NCI-H1417 treated with DMSO at 0.1 percent for 48 hours (cell line): ENCODE results near the gene CSH2.
"Not testable (repeated sequence)": the region's sequence is repeated elsewhere in the genome, so short reads cannot be mapped to it uniquely, and the experiment has no call there.

Experiments used
- DNase-seq: peaks from one replicate; lab custom pipeline; 2025; lab: John Stamatoyannopoulos, UW

Gene CSH2

DNA sequence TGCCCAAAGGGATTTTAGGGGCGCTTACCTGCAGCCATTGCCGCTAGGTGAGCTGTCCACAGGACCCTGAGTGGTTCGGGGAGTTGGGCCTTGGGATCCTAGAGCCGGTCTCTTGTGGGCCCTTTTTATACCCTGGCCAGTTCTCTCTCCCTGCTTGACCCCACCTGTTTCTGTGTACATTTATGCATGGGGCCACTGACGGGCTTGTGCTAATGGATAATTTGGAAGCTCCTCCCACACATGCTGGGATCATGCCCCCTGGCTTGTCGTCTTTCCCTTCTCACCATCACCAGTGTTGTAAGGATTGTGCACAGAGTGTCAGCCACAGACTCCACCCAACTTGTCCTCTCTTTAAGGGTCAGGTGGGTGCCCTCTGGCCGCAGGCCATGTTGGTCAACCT is at the start of gene CSH2:
Gene CSH2, minus strand, starts transcription at position 101 of the 400 bp plus-strand sequence. Its CDS starts 63 bp downstream, at position 38.
- DNase-seq: not testable (repeated sequence)

DNA sequence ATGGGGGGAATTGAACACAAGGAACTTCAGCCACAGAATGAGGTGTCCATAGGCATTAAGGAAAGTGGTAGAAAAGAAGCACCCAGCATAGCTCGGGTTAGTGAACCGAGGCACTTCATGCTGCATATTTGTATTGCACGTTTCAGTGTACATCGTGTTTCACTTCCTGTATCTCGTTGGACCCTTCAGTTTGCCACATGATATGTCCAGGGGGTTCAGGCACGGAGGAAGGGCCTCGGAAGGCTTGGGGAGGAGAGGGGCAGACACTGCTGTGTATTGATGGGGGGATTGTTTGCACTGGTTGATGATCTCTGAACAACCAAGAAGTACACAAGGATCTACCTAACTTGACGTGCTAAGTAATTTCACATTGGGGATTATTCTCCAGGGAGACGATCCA is 48.9 kb upstream of the CSH2 start:
- not testable (repeated sequence) for DNase-seq

GRCh38 chr17:63920779-63921178 is 47.3 kb upstream of the CSH2 start:
- not testable (repeated sequence) for DNase-seq

DNA sequence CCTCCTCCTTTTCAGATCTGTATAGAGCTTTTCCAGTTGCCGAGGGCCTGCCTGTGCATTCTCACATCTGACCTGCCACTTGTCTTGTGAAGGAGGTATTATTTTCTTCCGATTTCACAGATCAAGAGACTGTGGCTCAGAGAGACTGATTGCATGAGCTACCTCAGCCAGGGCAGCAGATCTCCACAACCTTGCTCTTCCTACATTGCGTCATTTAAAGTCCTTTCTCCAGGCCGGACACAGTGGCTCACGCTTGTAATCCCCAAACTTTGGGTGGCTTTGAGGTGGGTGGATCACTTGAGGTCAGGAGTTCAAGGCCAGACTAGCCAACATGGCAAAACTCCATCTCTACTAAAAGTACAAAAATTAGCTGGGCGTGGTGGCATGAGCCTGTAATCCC is 46.6 kb upstream of the CSH2 start:
- DNase-seq: not testable (repeated sequence)

GRCh38 chr17:63919311-63919723 is 45.8 kb upstream of the CSH2 start:
- DNase-seq: no peak

- not testable (repeated sequence) for DNase-seq
These were observed 45.4 kb upstream of the CSH2 start, which contains the start of gene GH1 for GRCh38 chr17:63918789-63919305. GH1 (minus strand) TSS chr17:63918839; CDS start chr17:63918776, 63 bp downstream.

DNA sequence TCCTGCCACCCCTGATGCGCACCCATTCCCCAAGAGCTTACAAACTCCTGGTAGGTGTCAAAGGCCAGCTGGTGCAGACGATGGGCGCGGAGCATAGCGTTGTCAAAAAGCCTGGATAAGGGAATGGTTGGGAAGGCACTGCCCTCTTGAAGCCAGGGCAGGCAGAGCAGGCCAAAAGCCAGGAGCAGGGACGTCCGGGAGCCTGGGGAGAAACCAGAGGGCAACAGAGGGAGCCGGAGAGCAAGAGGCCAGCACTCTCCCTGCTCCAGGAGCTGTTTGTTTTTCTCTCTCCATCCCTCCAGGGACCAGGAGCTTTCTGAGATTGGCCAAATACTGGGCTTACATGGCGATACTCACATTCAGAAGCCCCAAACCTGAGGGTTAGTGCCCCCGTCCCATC is 44.8 kb upstream of the CSH2 start:
- DNase-seq: no peak

GRCh38 chr17:63917646-63918045 is 44.2 kb upstream of the CSH2 start:
- no peak for DNase-seq

- DNase-seq: not testable (repeated sequence)
These were observed 43.7 kb upstream of the CSH2 start for GRCh38 chr17:63917206-63917605.

- DNase-seq: no peak
These were observed 43.2 kb upstream of the CSH2 start for GRCh38 chr17:63916566-63917185.

- not testable (repeated sequence) for DNase-seq
These were observed 42.3 kb upstream of the CSH2 start for GRCh38 chr17:63915753-63916152.

- no peak for DNase-seq
These were observed 41.0 kb upstream of the CSH2 start for GRCh38 chr17:63914471-63914870.

- no peak for DNase-seq
These were observed 38.2 kb upstream of the CSH2 start for GRCh38 chr17:63911657-63912100.

- no peak for DNase-seq
These were observed 37.7 kb upstream of the CSH2 start, which contains the start of gene CSHL1 for GRCh38 chr17:63911041-63911635. CSHL1 (minus strand) TSS chr17:63911258; CDS start chr17:63911196, 62 bp downstream.

DNA sequence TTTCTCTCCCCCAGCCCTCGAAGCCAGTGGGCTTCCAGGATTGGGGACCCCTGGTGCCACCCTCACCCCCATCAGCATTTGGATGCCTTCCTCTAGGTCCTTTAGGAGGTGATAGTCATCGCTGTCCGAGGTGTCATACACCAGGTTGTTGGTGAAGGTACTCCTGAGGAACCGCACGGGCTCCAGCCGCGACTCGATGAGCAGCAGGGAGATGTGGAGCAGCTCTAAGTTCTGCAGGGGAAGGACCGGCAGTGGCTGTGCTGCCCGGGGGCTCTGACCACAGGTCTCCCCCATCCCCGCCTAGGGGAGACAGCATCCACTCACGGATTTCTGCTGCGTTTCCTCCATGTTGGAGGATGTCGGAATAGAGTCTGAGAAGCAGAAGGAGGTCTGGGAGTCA is 36.6 kb upstream of the CSH2 start:
- no peak for DNase-seq

DNA sequence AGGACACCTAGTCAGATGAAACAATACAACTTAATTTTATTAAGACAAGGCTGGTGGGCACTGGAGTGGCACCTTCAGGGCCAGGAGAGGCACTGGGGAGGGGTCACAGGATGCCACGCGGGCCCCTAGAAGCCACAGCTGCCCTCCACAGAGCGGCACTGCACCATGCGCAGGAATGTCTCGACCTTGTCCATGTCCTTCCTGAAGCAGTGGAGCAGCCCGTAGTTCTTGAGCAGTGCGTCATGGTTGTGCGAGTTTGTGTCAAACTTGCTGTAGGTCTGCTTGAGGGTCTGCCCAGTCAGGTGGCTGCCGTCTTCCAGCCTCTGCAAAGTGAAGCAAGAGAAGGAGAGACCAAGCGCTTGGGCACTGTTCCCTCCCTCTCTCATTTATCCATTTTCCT is 36.1 kb upstream of the CSH2 start:
- DNase-seq: not testable (repeated sequence)

DNA sequence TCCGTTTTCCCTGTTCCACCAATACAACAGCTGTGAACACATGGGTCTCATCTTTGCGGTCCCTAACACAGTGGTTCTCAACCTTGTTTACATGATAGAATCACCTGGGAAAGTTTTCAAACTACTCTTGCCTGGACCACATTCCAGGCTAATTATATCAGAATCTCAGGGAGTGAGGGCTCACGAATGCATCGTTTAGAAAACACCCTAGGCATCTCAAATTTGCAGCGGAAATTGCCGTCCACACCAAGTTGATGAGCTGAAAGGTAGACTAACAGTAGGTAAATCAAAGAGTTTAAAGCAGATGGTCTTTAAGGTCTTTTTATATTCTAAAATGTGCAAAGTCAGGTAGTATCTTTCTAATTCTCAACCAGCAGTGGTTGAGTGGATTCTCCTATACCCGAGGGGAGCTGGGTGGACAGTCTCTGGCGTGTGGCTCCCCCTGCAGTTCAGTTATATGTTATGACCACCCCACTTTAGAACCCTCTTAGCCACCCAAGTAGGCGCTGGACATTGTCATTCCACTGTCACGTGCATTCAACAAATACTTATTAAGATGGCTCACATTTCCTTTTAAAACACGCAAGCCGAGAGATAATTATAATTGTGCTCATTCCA is 33.8 kb upstream of the CSH2 start:
- DNase-seq: not testable (repeated sequence)

- DNase-seq: not testable (repeated sequence)
These were observed 31.3 kb upstream of the CSH2 start for GRCh38 chr17:63904796-63905195.

- not testable (repeated sequence) for DNase-seq
These were observed 30.3 kb upstream of the CSH2 start for GRCh38 chr17:63903787-63904201.

DNA sequence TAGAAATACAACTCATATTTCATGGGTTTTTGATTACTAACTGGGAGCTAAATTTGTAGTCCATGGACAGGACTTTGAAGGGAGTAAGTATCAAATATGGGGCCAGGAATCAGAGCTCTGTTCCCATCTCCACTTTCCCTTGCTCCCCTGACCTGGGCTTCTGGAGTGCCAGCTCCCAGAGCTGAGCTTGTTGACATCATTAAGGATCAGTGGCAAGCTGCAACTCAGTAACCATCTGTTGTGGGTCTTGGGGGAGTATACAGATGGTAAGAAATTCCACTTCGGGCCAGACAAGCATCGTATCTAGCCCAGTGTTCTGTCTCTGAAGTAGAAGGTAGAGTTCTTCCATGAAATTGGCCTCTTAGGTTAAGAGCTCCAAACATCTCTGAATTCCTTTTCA is 28.5 kb upstream of the CSH2 start:
- DNase-seq: not testable (repeated sequence)

GRCh38 chr17:63898899-63899798 is 25.7 kb upstream of the CSH2 start:
- DNase-seq: not testable (repeated sequence)
